ENCODE data around the gene ATP8A2. TPM values are rescaled to one million over a fixed set of nuclear protein-coding genes. Genes with fewer than 3 reads are reported as not detected.

The ATP8A2 gene
- total and polyA plus RNA-seq, 9 donors = 0.23 to 0.95 (median 0.35) TPM

DNA sequence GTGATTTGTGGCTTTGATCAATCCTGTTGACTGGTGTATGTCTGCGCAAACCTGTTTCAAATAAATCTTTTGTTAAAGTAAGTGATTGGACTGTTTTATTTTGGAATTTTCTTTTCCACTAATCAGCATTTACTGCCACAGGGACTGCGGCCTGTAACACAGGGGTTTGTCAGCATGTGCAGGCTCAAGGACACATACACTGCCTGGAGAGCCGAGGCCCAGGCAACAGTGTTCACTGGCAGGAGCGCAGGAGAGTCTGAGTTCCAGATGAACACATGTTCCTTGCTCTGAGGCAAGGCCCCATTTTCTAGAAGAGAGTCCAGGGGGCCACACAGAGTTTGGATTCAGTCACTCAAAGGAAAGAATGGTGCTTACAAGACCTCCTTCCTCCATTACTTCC, 654.0 kb downstream of the ATP8A2 start:
- Histone ChIP-seq H3K36me3 (no peaks in the 10 kb centered on the region), H3K27ac (no peak overlapping the region), H3K9me3 (no peaks in the 10 kb centered on the region), H3K4me3 (no peak overlapping the region), H3K27me3 (no peaks in the 10 kb centered on the region), H3K4me1 (ENCODE audit: insufficient read depth) (no peaks in the 10 kb centered on the region)
- 38 to 60% (median 50%) methylated on average over 4 of the region's 4 CpGs for whole genome bisulfite sequencing, 3 donors
- DNase-seq = no peak
- intact Hi-C loops (cut with DNase I) = no loop called here
- TF ChIP-seq, protein P1, sequence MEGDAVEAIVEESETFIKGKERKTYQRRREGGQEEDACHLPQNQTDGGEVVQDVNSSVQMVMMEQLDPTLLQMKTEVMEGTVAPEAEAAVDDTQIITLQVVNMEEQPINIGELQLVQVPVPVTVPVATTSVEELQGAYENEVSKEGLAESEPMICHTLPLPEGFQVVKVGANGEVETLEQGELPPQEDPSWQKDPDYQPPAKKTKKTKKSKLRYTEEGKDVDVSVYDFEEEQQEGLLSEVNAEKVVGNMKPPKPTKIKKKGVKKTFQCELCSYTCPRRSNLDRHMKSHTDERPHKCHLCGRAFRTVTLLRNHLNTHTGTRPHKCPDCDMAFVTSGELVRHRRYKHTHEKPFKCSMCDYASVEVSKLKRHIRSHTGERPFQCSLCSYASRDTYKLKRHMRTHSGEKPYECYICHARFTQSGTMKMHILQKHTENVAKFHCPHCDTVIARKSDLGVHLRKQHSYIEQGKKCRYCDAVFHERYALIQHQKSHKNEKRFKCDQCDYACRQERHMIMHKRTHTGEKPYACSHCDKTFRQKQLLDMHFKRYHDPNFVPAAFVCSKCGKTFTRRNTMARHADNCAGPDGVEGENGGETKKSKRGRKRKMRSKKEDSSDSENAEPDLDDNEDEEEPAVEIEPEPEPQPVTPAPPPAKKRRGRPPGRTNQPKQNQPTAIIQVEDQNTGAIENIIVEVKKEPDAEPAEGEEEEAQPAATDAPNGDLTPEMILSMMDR (IDR thresholded peaks at IDR 0.05) = no peak
- TF ChIP-seq POLR2A (IDR thresholded peaks at IDR 0.05) (no peak), EP300 (IDR thresholded peaks at IDR 0.05) (no peak)

DNA sequence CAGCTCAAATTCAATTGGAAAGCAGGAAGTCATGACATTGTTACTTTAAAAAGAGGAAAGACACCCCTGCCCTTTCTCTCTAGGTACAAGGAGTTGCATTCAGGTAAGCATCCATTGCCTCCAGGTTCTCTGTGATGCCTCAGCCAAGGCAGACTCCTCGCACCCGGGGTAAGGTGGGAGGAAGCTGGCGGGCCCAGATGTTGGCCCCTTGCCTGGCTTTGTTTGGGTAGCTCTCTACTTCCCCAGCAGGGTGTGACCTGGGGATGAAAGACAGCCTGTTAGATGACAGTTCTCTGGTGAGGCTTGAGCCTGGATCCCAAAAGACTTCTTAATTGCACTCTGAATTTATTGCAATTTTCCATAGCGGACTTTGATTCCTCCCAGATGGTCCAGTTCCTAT, 654.4 kb downstream of the ATP8A2 start:
- DNase-seq = no peak
- 70 to 75% (median 72%) methylated on average over 4 of the region's 4 CpGs for WGBS, 3 donors
- Histone ChIP-seq H3K27me3 (no peaks in the 10 kb centered on the region), H3K9me3 (no peaks in the 10 kb centered on the region), H3K36me3 (no peaks in the 10 kb centered on the region), H3K4me3 (no peak overlapping the region), H3K4me1 (ENCODE audit: insufficient read depth) (no peaks in the 10 kb centered on the region), H3K27ac (no peak overlapping the region)
- TF ChIP-seq, protein P1 (IDR thresholded peaks at IDR 0.05) = no peak
- no peak for TF ChIP-seq EP300 (IDR thresholded peaks at IDR 0.05)
- no peak for TF ChIP-seq POLR2A (IDR thresholded peaks at IDR 0.05)
- intact Hi-C loops (cut with DNase I) = no loop called here

DNA sequence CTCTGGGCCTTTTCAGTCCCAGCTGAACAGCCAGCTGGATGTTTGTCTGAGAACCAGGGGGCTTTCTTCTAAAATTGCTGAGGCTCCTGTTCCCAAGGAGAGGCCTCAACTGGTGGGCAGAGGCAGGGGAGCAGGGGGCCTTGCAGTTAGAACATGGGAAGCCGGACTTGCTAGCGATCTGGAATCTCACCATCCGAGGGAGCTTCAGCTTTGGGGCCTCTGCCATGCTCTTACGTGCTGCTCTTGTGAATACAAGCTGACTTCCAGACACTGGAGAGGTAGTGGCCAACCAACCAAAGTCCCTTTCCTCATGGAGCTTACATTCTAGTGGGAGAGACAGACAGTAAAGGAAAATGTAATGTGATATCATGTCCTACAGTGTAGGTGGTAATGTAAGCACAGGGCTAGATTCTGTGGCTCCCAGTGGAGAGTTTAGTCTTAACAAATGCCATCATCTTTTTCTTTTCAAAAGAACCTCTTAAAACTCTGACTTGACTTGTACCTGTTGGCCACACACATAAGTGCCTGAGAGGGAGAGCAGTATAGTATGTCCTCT, 657.9 kb downstream of the ATP8A2 start:
- H3K9me3 ChIP-seq = no peaks in the 10 kb centered on the region
- DNase-seq = no peak

DNA sequence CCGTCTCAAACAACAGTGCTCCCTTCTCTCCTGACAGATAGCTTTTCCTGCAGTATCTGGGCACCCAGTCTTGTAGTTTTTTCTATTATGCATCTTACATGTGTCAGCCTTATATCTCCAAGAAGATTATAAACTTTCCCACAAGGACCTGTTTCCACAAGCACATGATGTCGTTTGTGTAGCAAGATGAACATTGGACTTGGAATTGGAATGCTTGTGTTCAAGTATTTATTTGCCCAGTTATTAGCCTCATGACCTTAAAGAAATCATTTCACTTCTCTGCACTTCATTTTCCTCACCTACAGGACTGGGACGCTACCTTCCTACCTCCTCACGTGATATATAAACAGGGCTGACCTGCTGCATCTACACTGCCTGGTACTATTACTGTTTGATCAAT, 658.6 kb downstream of the ATP8A2 start:
- intact Hi-C loops (cut with DNase I) = no loop called here
- H3K4me3 ChIP-seq = no peak overlapping the region

More for the DNA sequence above, 657.9 kb downstream of the ATP8A2 start:
- H3K36me3 ChIP-seq = no peaks in the 10 kb centered on the region
- H3K4me1 ChIP-seq (ENCODE audit: insufficient read depth) = no peaks in the 10 kb centered on the region
- TF ChIP-seq, protein P1 (IDR thresholded peaks at IDR 0.05) = no peak
- TF ChIP-seq POLR2A (IDR thresholded peaks at IDR 0.05) (no peak), EP300 (IDR thresholded peaks at IDR 0.05) (no peak)
- intact Hi-C loops (cut with DNase I) = no loop called here
- 92 to 93% (median 92%) methylated on average over 4 of the region's 4 CpGs for WGBS, 3 donors
- no peaks in the 10 kb centered on the region for H3K27me3 ChIP-seq
- H3K27ac ChIP-seq = no peak overlapping the region
- H3K4me3 ChIP-seq = no peak overlapping the region

More for the DNA sequence above, 658.6 kb downstream of the ATP8A2 start:
- DNase-seq = no peak
- no peaks in the 10 kb centered on the region for H3K9me3 ChIP-seq
- H3K36me3 ChIP-seq = no peaks in the 10 kb centered on the region
- no peaks in the 10 kb centered on the region for H3K27me3 ChIP-seq
- TF ChIP-seq, protein P1 (IDR thresholded peaks at IDR 0.05) = no peak
- no peak for TF ChIP-seq EP300 (IDR thresholded peaks at IDR 0.05)
- TF ChIP-seq POLR2A (IDR thresholded peaks at IDR 0.05) = no peak
- H3K27ac ChIP-seq = no peak overlapping the region
- no peaks in the 10 kb centered on the region for H3K4me1 ChIP-seq (ENCODE audit: insufficient read depth)
- 90 to 92% (median 91%) methylated on average over 4 of the region's 4 CpGs for WGBS, 3 donors
